ENCODE results near the gene RAB11FIP4. TPM values are rescaled to one million over a fixed set of nuclear protein-coding genes. Genes with fewer than 3 reads are reported as not detected.

The RAB11FIP4 gene
- total and polyA plus RNA-seq, 12 donors, result 0.48 to 3.8 (median 2.3) TPM

- WGBS, 4 donors, result 75 to 82% (median 79%) methylated on average over 8 to 13 of the region's 13 CpGs
- H3K36me3 ChIP-seq (replicated peaks in 1 of 2), result no peaks in the 10 kb centered on the region
- H3K27ac ChIP-seq, result no peak overlapping the region
- H3K4me3 ChIP-seq, result no peak overlapping the region
- TF ChIP-seq CTCF (IDR thresholded peaks at IDR 0.05) (no peak), POLR2A (IDR thresholded peaks at IDR 0.05) (no peak)
- no peak for DNase-seq
- H3K9me3 ChIP-seq (replicated peaks in 1 of 3), result no peaks in the 10 kb centered on the region
- intact Hi-C loops (cut with DNase I), result no loop called here
- no peaks in the 10 kb centered on the region for H3K4me1 ChIP-seq (replicated peaks in 1 of 2)
- no peaks in the 10 kb centered on the region for H3K27me3 ChIP-seq
Measured at GRCh38 chr17:31446195-31446967, 54.9 kb downstream of the RAB11FIP4 start.

- intact Hi-C loops (cut with DNase I), result no loop called here
- no peaks in the 10 kb centered on the region for H3K36me3 ChIP-seq (replicated peaks in 1 of 2)
- no peak overlapping the region for H3K27ac ChIP-seq
- no peaks in the 10 kb centered on the region for H3K27me3 ChIP-seq
- no peaks in the 10 kb centered on the region for H3K4me1 ChIP-seq (replicated peaks in 1 of 2)
- DNase-seq, result peak in 1 of 7 donors; percentile 20
- H3K9me3 ChIP-seq (replicated peaks in 1 of 3), result no peaks in the 10 kb centered on the region
- H3K4me3 ChIP-seq, result no peak overlapping the region
- TF ChIP-seq POLR2A (IDR thresholded peaks at IDR 0.05) (no peak), CTCF (IDR thresholded peaks at IDR 0.05) (no peak)
- 75 to 86% (median 81%) methylated on average over 5 of the region's 5 CpGs for WGBS, 4 donors
Measured at GRCh38 chr17:31448467-31449077, 57.1 kb downstream of the RAB11FIP4 start.

GRCh38 chr17:31449111-31449510 is 57.6 kb downstream of the RAB11FIP4 start:
- Histone ChIP-seq H3K4me3 (no peak overlapping the region), H3K27ac (no peak overlapping the region), H3K4me1 (replicated peaks in 1 of 2) (no peaks in the 10 kb centered on the region), H3K36me3 (replicated peaks in 1 of 2) (no peaks in the 10 kb centered on the region), H3K27me3 (no peaks in the 10 kb centered on the region), H3K9me3 (replicated peaks in 1 of 3) (no peaks in the 10 kb centered on the region)
- no peak for DNase-seq
- TF ChIP-seq CTCF (IDR thresholded peaks at IDR 0.05) (no peak), POLR2A (IDR thresholded peaks at IDR 0.05) (no peak)
- intact Hi-C loops (cut with DNase I), result no loop called here
- WGBS, 4 donors, result 87 to 88% (median 88%) methylated on average over 7 of the region's 7 CpGs

GRCh38 chr17:31449746-31450145 is 58.3 kb downstream of the RAB11FIP4 start:
- 66 to 86% (median 78%) methylated on average over 3 of the region's 3 CpGs for WGBS, 4 donors
- Histone ChIP-seq H3K9me3 (replicated peaks in 1 of 3) (no peaks in the 10 kb centered on the region), H3K27ac (no peak overlapping the region), H3K36me3 (replicated peaks in 1 of 2) (no peaks in the 10 kb centered on the region), H3K4me1 (replicated peaks in 1 of 2) (no peaks in the 10 kb centered on the region), H3K27me3 (no peaks in the 10 kb centered on the region), H3K4me3 (no peak overlapping the region)
- intact Hi-C loops (cut with DNase I), result no loop called here
- TF ChIP-seq POLR2A (IDR thresholded peaks at IDR 0.05), result no peak
- no peak for TF ChIP-seq CTCF (IDR thresholded peaks at IDR 0.05)
- DNase-seq, result no peak
